Measurements from ENCODE around the gene CPAMD8.

DNA sequence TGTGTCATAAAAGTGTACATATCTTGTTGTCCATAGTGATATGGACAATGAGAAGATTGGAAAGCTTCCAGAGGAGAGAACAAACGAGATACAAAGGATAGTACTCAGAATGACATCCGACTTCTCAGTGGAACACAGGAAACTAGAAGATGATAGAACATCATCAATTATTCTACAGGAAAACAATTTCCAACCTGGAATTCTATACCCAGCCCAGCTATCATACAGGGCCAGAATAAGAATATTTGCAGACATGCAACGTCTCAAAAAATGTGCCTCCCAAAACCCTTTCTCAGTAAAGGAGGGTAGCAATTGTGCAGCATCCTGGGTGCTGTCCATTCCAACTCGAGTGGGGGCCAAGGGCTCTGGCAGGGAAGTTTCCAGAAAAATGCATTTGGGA lies 113.8 kb downstream of the CPAMD8 start:
- TF ChIP-seq, protein P1, sequence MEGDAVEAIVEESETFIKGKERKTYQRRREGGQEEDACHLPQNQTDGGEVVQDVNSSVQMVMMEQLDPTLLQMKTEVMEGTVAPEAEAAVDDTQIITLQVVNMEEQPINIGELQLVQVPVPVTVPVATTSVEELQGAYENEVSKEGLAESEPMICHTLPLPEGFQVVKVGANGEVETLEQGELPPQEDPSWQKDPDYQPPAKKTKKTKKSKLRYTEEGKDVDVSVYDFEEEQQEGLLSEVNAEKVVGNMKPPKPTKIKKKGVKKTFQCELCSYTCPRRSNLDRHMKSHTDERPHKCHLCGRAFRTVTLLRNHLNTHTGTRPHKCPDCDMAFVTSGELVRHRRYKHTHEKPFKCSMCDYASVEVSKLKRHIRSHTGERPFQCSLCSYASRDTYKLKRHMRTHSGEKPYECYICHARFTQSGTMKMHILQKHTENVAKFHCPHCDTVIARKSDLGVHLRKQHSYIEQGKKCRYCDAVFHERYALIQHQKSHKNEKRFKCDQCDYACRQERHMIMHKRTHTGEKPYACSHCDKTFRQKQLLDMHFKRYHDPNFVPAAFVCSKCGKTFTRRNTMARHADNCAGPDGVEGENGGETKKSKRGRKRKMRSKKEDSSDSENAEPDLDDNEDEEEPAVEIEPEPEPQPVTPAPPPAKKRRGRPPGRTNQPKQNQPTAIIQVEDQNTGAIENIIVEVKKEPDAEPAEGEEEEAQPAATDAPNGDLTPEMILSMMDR (IDR thresholded peaks at IDR 0.05; ENCODE audit: extremely low read depth in 1 of 2, insufficient read depth in 1 of 2, low read depth in 1 of 2, low read length in 2 of 2): no peak
- TF ChIP-seq POLR2A (IDR thresholded peaks at IDR 0.05; ENCODE audit: low read depth, low read length) (no peak), POLR2AphosphoS5 (IDR thresholded peaks at IDR 0.05; ENCODE audit: insufficient read depth, low read depth, low read length) (no peak)

Data from endothelial cell of umbilical vein (primary cell).